GM12891 (cell line): Measurements from ENCODE around the gene FANCB.

Experiments
- DNase-seq: peaks from one replicate; pipeline ENCODE4 v3.0.0; 2011; ENCODE audit warnings: low spot score; ENCODE audit not compliant: insufficient read length
- FAIRE-seq: peaks from 2 replicates; lab custom pipeline; 2011; peaks lifted over from hg19 to GRCh38; lab: Jason Lieb, UNC
- PAX5 ChIP-seq: IDR thresholded peaks from 2 replicates; pipeline ENCODE4 v1.6.1; 2011; ENCODE audit warnings: low read length, moderate library complexity, mild to moderate bottlenecking; ENCODE audit not compliant: insufficient read depth, severe bottlenecking
- POLR2A ChIP-seq: IDR thresholded peaks from 2 replicates; pipeline ENCODE4 v1.6.1; 2011; ENCODE audit warnings: low read depth, low read length, control low read depth
- POLR2AphosphoS5 ChIP-seq: IDR thresholded peaks from 2 replicates; pipeline ENCODE4 v1.6.1; 2011; ENCODE audit warnings: low read depth, low read length, control low read depth
- POU2F2 ChIP-seq: IDR thresholded peaks from 2 replicates; pipeline ENCODE4 v1.6.1; 2011; ENCODE audit warnings: low read depth, mild to moderate bottlenecking, control low read depth, low read length, moderate library complexity
- SPI1 ChIP-seq: IDR thresholded peaks from 2 replicates; pipeline ENCODE4 v1.6.1; 2011; ENCODE audit warnings: low read depth, low read length, control low read depth
- TAF1 ChIP-seq: IDR thresholded peaks from 2 replicates; pipeline ENCODE4 v1.6.1; 2011; ENCODE audit warnings: low read depth, low read length, control low read depth

The FANCB gene

DNA sequence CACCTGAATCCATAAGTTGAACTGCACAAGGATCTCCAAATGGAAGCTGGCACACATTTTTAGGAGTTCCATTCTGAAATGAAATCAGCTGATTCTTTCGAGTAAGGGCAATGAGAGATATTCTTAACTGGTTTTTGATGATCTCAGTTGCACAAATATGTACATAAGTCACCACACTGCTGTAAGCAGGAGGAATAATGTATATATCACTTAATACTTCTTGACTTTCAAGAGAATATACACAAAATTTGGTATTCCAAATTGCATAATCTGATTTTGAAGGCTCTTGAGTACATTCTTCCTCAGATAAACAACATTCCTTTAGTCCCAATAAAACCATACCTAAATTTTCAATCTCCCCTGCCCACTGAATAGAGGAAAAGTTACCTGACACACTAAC lies 8.2 kb downstream of the FANCB start:
- DNase-seq, result no peak
- FAIRE-seq, result no peak
- TF ChIP-seq POLR2A (no peak), PAX5 (no peak), TAF1 (no peak), POLR2AphosphoS5 (no peak), POU2F2 (no peak), SPI1 (no peak)

DNA sequence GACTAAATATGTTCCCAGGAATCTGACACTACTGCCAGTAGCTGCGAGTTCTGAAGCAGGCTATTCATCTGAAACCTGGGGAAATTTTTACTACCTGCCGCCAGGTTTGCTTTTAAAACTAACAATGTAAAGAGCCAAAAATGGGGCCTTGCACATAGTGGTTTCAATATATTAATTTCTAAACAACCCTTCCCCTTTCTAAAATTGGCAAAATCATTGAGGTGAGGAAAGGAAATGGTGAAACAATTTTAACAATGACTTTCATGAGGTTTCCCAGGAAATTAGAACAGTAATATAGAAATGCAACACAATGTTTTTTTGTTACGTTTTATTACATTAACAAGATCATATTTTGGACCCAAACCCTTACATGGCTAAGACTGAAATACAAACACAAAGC lies 21.3 kb downstream of the FANCB start:
- DNase-seq (no peak), FAIRE-seq (no peak)
- TF ChIP-seq POLR2AphosphoS5, result no peak
- TF ChIP-seq PAX5, result no peak
- no peak for TF ChIP-seq TAF1
- TF ChIP-seq POU2F2, result no peak

- no peak for DNase-seq
- FAIRE-seq, result no peak
- no peak for TF ChIP-seq TAF1
- no peak for TF ChIP-seq POLR2AphosphoS5
- no peak for TF ChIP-seq PAX5
- TF ChIP-seq SPI1, result no peak
- no peak for TF ChIP-seq POU2F2
- TF ChIP-seq POLR2A, result no peak
These were observed 29.2 kb downstream of the FANCB start for GRCh38 chrX:14843666-14844065.

DNA sequence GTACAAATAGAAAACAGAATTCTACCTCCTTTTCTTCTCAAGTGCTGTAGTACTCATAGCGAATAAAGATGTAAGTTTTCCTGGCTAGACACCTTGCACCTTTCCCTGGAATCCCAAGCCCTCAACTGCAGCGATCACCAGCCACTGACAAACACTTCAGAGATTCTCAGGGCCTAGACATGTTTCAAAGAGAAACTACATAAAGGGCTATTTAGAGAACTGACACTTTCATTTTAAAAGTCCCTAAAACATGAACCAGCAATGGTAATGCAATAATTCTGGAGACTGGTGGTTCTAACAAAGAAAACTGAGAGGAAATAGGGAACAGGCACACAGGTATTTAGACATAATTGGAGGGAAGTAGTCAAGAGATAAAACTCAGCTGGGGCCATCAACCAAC lies 35.7 kb downstream of the FANCB start:
- TF ChIP-seq PAX5 (no peak), POLR2AphosphoS5 (no peak), POU2F2 (no peak), POLR2A (no peak), TAF1 (no peak), SPI1 (no peak)
- DNase-seq (no peak), FAIRE-seq (no peak)

- DNase-seq, result no peak
- no peak for TF ChIP-seq SPI1
- TF ChIP-seq POLR2A, result no peak
- FAIRE-seq, result no peak
These were observed 40.3 kb downstream of the FANCB start for GRCh38 chrX:14832586-14832985.

DNA sequence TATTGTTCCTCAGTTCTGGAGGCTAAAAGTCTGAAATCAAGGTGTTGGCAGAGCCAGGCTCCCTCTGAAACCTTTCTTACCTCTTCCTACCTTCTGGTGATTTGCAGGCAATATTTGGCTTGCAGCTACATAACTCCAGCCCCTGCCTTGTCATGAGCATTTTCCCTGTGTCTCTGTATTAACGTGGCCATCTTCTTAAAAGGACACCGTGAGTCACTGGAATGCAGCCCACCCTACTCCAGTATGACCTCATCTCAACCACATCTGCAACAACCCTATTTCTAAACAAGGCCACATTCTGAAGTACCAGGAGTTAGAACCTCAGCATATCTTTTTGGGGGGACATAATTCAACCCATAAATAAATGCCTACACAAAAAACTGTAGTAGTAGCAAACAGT lies 40.7 kb downstream of the FANCB start:
- DNase-seq (no peak), FAIRE-seq (no peak)
- TF ChIP-seq PAX5, result no peak
- no peak for TF ChIP-seq POLR2AphosphoS5
- no peak for TF ChIP-seq POLR2A
- TF ChIP-seq TAF1, result no peak
- TF ChIP-seq POU2F2, result no peak
- TF ChIP-seq SPI1, result no peak

DNA sequence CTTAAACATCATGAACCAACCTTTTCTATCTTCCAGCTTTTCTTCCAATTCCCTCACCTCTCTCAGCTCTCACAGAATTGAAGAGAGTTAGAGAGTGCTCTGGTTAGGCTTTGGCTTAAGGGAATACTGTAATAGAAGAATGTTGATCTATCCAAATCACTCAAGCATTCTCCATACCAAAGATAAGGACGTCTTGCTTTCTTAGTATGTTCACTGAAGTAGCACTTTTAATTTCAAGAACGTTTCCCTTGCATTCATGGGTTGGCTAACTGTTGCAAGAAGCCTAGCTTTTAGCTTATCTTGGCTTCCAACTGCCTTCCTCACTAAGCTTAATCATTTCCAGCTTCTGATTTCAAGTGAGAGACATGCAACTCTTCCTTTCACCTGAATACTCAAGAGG lies 43.2 kb downstream of the FANCB start:
- FAIRE-seq, result no peak
- no peak for DNase-seq
- TF ChIP-seq POLR2AphosphoS5 (no peak), POLR2A (no peak), PAX5 (no peak), SPI1 (no peak), POU2F2 (no peak), TAF1 (no peak)

GRCh38 chrX:14826319-14826718 lies 46.5 kb downstream of the FANCB start:
- DNase-seq (no peak), FAIRE-seq (no peak)
- no peak for TF ChIP-seq POLR2A
- no peak for TF ChIP-seq POLR2AphosphoS5
- TF ChIP-seq POU2F2, result no peak
- no peak for TF ChIP-seq TAF1

- FAIRE-seq (no peak), DNase-seq (no peak)
- TF ChIP-seq POU2F2 (no peak), TAF1 (no peak), SPI1 (no peak)
These were observed 47.0 kb downstream of the FANCB start for GRCh38 chrX:14825851-14826250.

- no peak for TF ChIP-seq TAF1
- TF ChIP-seq POLR2A, result no peak
- no peak for TF ChIP-seq POLR2AphosphoS5
- no peak for TF ChIP-seq PAX5
- TF ChIP-seq POU2F2, result no peak
- TF ChIP-seq SPI1, result no peak
- DNase-seq (no peak), FAIRE-seq (no peak)
These were observed 53.1 kb downstream of the FANCB start for GRCh38 chrX:14819769-14820168.

GRCh38 chrX:14817571-14817970 lies 55.3 kb downstream of the FANCB start:
- no peak for DNase-seq
- TF ChIP-seq POU2F2 (no peak), POLR2AphosphoS5 (no peak), SPI1 (no peak), POLR2A (no peak), PAX5 (no peak), TAF1 (no peak)
- no peak for FAIRE-seq

- TF ChIP-seq POU2F2 (no peak), TAF1 (no peak), PAX5 (no peak), POLR2A (no peak), POLR2AphosphoS5 (no peak)
- DNase-seq (no peak), FAIRE-seq (no peak)
These were observed 69.7 kb downstream of the FANCB start for GRCh38 chrX:14802943-14803710.
